Natural killer cell (primary cell): Measurements from ENCODE around the gene RNF125. TPM values are rescaled to one million over a fixed set of nuclear protein-coding genes. Genes with fewer than 3 reads are reported as not detected.
"Not testable (repeated sequence)": the region's sequence is repeated elsewhere in the genome, so short reads cannot be mapped to it uniquely, and the experiment has no call there.

Experiments used
- ATAC-seq, 3 donors: fragments of 150-1000 bp in 2 of 3; fragments of 200-7000 bp in 1 of 3; cut with Tn5 transposase; 1 replicate in 1 of 3; 2 replicates in 2 of 3; pipeline ENCODE4 v1.10.0; 2021; ENCODE audit warnings: mild to moderate bottlenecking in 2 of 3, moderate library complexity in 2 of 3
- DNase-seq, 2 donors: peaks; one replicate each; pipeline versions ENCODE4 v3.0.0 to v3.0.0-alpha.2; 2013 to 2021; ENCODE audit warnings: mixed read lengths in 1 of 2
- H3K27ac ChIP-seq: one replicate; pipeline ENCODE4 v1.5.1; 2013; ENCODE audit warnings: mild to moderate bottlenecking, low read length
- H3K27me3 ChIP-seq: one replicate; pipeline ENCODE4 v1.6.1; 2013; ENCODE audit warnings: low read length; ENCODE audit not compliant: control insufficient read depth, insufficient read depth
- H3K36me3 ChIP-seq: one replicate; pipeline ENCODE4 v1.6.1; 2013; ENCODE audit warnings: low read length; ENCODE audit not compliant: control insufficient read depth, insufficient read depth
- H3K4me1 ChIP-seq: one replicate; pipeline ENCODE4 v1.6.1; 2013; ENCODE audit warnings: low read length; ENCODE audit not compliant: control insufficient read depth, insufficient read depth
- H3K4me3 ChIP-seq: one replicate; pipeline ENCODE4 v1.5.1; 2013; ENCODE audit warnings: low read length
- H3K9me3 ChIP-seq: one replicate; pipeline ENCODE4 v1.6.1; 2013; ENCODE audit warnings: low read length; ENCODE audit not compliant: control insufficient read depth, insufficient read depth
- H3K27ac Mint-ChIP-seq, 2 donors: one replicate each; pipeline ENCODE4 v1.8.0; 2022; ENCODE audit warnings: mild to moderate bottlenecking in 2 of 2, mixed read lengths in 2 of 2, moderate library complexity in 1 of 2
- H3K27me3 Mint-ChIP-seq, 2 donors: one replicate each; pipeline ENCODE4 v1.8.0; 2022; ENCODE audit warnings: low read depth in 2 of 2, mixed read lengths in 2 of 2
- H3K36me3 Mint-ChIP-seq: one replicate; pipeline ENCODE4 v1.8.0; 2022; ENCODE audit warnings: mixed read lengths
- H3K4me1 Mint-ChIP-seq, 2 donors: one replicate each; pipeline ENCODE4 v1.8.0; 2022; ENCODE audit warnings: mixed read lengths in 2 of 2
- H3K4me3 Mint-ChIP-seq: one replicate; pipeline ENCODE4 v1.8.0; 2022; ENCODE audit warnings: mild to moderate bottlenecking, moderate library complexity, mixed read lengths
- H3K9me3 Mint-ChIP-seq, 2 donors: one replicate each; pipeline ENCODE4 v1.8.0; 2022; ENCODE audit warnings: mixed read lengths in 2 of 2
- CTCF ChIP-seq: fragments of 200-600 bp; IDR thresholded peaks from one replicate; pipeline ENCODE4 v1.8.0; 2022; ENCODE audit warnings: antibody characterized with exemption
- WGBS: methylation state at CpG from one replicate; pipeline ENCODE4 v1.1.7; 2013; ENCODE audit warnings: missing lambda C conversion rate; ENCODE audit not compliant: insufficient coverage; 5-methylcytosine and 5-hydroxymethylcytosine counted together
- intact Hi-C: fragments of 100-400 bp; cut with micrococcal nuclease; formaldehyde crosslinking; loops from one replicate; pipeline ENCODE4 v1.14.2; 2022
- total RNA-seq, 4 donors: library from RNA; stranded (reverse); fragments of 120-200 nt in 1 of 4; gene quantifications; one replicate each; pipeline versions ENCODE4 v1.2.3 to v1.2.4, GENCODE V29; 2013 to 2022

The RNF125 gene
- total RNA-seq, 3 donors from 2014 or later (not counting 1 experiment from before 2014, with no cell fraction given): 74.7 to 105 (median 96.7) TPM

GRCh38 chr18:32086881-32087280, 68.3 kb downstream of the RNF125 start:
- DNase-seq: no peak
- TF ChIP-seq CTCF: no peak
- Mint-ChIP-seq H3K4me3 (peak overlapping the region; percentile 29), H3K27me3 (peaks cover 0 to 3% of the 10 kb centered on the region in 2 donors), H3K9me3 (peaks cover 0 to 3% of the 10 kb centered on the region in 2 donors), H3K36me3 (no peaks in the 10 kb centered on the region), H3K27ac (peak overlapping the region; percentile 37 to 44), H3K4me1 (peaks cover 38 to 48% of the 10 kb centered on the region in 2 donors)
- 91% methylated on average over 6 of the region's 6 CpGs for WGBS
- ATAC-seq: no peak
- intact Hi-C loops: no loop called here
- Histone ChIP-seq H3K9me3 (no peaks in the 10 kb centered on the region), H3K36me3 (peaks cover 2% of the 10 kb centered on the region), H3K27ac (no peak overlapping the region), H3K4me3 (no peak overlapping the region), H3K27me3 (no peaks in the 10 kb centered on the region), H3K4me1 (peaks cover 32% of the 10 kb centered on the region)

- 98% methylated on average over 16 of the region's 16 CpGs for WGBS
- not testable (repeated sequence) for H3K27me3 Mint-ChIP-seq
These were observed 72.2 kb downstream of the RNF125 start for GRCh38 chr18:32090831-32091230.

GRCh38 chr18:32091325-32091723, 72.7 kb downstream of the RNF125 start:
- H3K27me3 Mint-ChIP-seq: no peaks in the 10 kb centered on the region
- DNase-seq (no peak), ATAC-seq (no peak)
- H3K4me1 Mint-ChIP-seq: peaks cover 39 to 43% of the 10 kb centered on the region in 2 donors
- peaks cover 8% of the 10 kb centered on the region for H3K36me3 Mint-ChIP-seq
- peak overlapping the region; percentile 95 to 96 for H3K27ac Mint-ChIP-seq
- peak overlapping the region; percentile 97 for H3K4me3 Mint-ChIP-seq
- Histone ChIP-seq H3K36me3 (peaks cover 10% of the 10 kb centered on the region), H3K4me1 (peaks cover 18% of the 10 kb centered on the region), H3K4me3 (peak overlapping the region; percentile 61), H3K27me3 (no peaks in the 10 kb centered on the region), H3K27ac (peak overlapping the region; percentile 99), H3K9me3 (no peaks in the 10 kb centered on the region)
- H3K9me3 Mint-ChIP-seq: no peaks in the 10 kb centered on the region
- no peak for TF ChIP-seq CTCF
- intact Hi-C loops: no loop called here
- 43% methylated on average over 5 of the region's 7 CpGs for WGBS

More at GRCh38 chr18:32090831-32091230, 72.2 kb downstream of the RNF125 start:
- H3K4me3 ChIP-seq, H3K36me3 Mint-ChIP-seq, H3K9me3 Mint-ChIP-seq, H3K27ac ChIP-seq, H3K36me3 ChIP-seq, H3K27me3 ChIP-seq, H3K9me3 ChIP-seq, DNase-seq, ATAC-seq, intact Hi-C loops: not testable (repeated sequence)
- H3K4me3 Mint-ChIP-seq: peak overlapping the region; percentile 45
- H3K4me1 Mint-ChIP-seq: peaks cover 38 to 43% of the 10 kb centered on the region in 2 donors
- H3K27ac Mint-ChIP-seq: peak overlapping the region; percentile 95 to 96
- H3K4me1 ChIP-seq: peaks cover 23% of the 10 kb centered on the region

- peaks cover 8% of the 10 kb centered on the region for H3K36me3 Mint-ChIP-seq
- Histone ChIP-seq H3K4me1 (peaks cover 17% of the 10 kb centered on the region), H3K9me3 (no peaks in the 10 kb centered on the region), H3K36me3 (peaks cover 10% of the 10 kb centered on the region), H3K27me3 (no peaks in the 10 kb centered on the region), H3K27ac (peak within 1 kb of the TSS; percentile 99), H3K4me3 (peak within 1 kb of the TSS; percentile 97)
- no peaks in the 10 kb centered on the region for H3K27me3 Mint-ChIP-seq
- H3K4me3 Mint-ChIP-seq: peak within 1 kb of the TSS; percentile 97
- 0% methylated on average over 75 of the region's 75 CpGs for WGBS
- intact Hi-C loops: loop anchor here (1.0 to 2.0 kb wide), 3 partner anchors 51 to 149 kb away; partner anchors contain the start of genes RNF125 and TRAPPC8
- TF ChIP-seq CTCF: no peak
- peak; percentile 50 to 74 (median 63) for ATAC-seq
- no peaks in the 10 kb centered on the region for H3K9me3 Mint-ChIP-seq
- peak within 1 kb of the TSS; percentile 95 to 96 for H3K27ac Mint-ChIP-seq
- H3K4me1 Mint-ChIP-seq: peaks cover 41 to 44% of the 10 kb centered on the region in 2 donors
- DNase-seq: peak; percentile 85 to 95
These were observed 73.2 kb downstream of the RNF125 start, which contains the start of gene RNF138 for GRCh38 chr18:32091724-32092421. RNF138 (plus strand) TSS chr18:32091874; CDS start chr18:32092777, 903 bp downstream.
